ENCODE measurements around the gene FA2H. TPM values are rescaled to one million over a fixed set of nuclear protein-coding genes. Genes with fewer than 3 reads are reported as not detected.

FA2H gene
- polyA plus RNA-seq, 3 donors: not detected

- no peaks in the 10 kb centered on the region for H3K27me3 ChIP-seq (ENCODE audit: control insufficient read depth in 2 of 2, insufficient read depth in 2 of 2, low read length in 2 of 2)
- intact Hi-C loops (cut with micrococcal nuclease): no loop called here
- TF ChIP-seq CTCF (IDR thresholded peaks at IDR 0.05): no peak
- H4K20me1 ChIP-seq (ENCODE audit: insufficient read depth, low read length): no peaks in the 10 kb centered on the region
- no peak overlapping the region for H3K4me2 ChIP-seq (replicated peaks; ENCODE audit: extremely low read depth, low read length, poor library complexity, severe bottlenecking)
- 88% methylated on average over 28 of the region's 32 CpGs for WGBS (ENCODE audit: insufficient coverage)
- no peak overlapping the region for H3K4me3 ChIP-seq (replicated peaks in 1 of 3; ENCODE audit: low read depth in 2 of 3, low read length in 3 of 3)
- H3K27me3 Mint-ChIP-seq (ENCODE audit: low read depth in 3 of 3): peaks cover 0 to 6% (median 0%) of the 10 kb centered on the region in 3 donors
- H3K36me3 Mint-ChIP-seq: no peaks in the 10 kb centered on the region
- H3K9me3 Mint-ChIP-seq: no peaks in the 10 kb centered on the region
- no peak overlapping the region for H3K9ac ChIP-seq (ENCODE audit: insufficient read depth, low read length, poor library complexity, severe bottlenecking)
- H3K4me3 Mint-ChIP-seq: no peak overlapping the region
- no peaks in the 10 kb centered on the region for H3K79me2 ChIP-seq (ENCODE audit: insufficient read depth, low read length)
- no peaks in the 10 kb centered on the region for H3K4me1 Mint-ChIP-seq
- DNase-seq: no peak
- no peaks in the 10 kb centered on the region for H3K4me1 ChIP-seq (ENCODE audit: control insufficient read depth in 1 of 2, insufficient read depth in 2 of 2, low read length in 2 of 2)
- H3K36me3 ChIP-seq (replicated peaks in 1 of 2; ENCODE audit: control insufficient read depth in 1 of 2, insufficient read depth in 2 of 2, low read length in 2 of 2): no peaks in the 10 kb centered on the region
- H3K9me3 ChIP-seq (replicated peaks in 1 of 2; ENCODE audit: control insufficient read depth in 1 of 2, insufficient read depth in 1 of 2, low read length in 2 of 2): no peaks in the 10 kb centered on the region
- H3K27ac Mint-ChIP-seq: no peak overlapping the region
- no peak overlapping the region for H3K27ac ChIP-seq (ENCODE audit: low read depth in 1 of 2, low read length in 2 of 2)
- H2AFZ ChIP-seq (ENCODE audit: insufficient read depth, low read depth, low read length, poor library complexity, severe bottlenecking): no peak overlapping the region
Observed at GRCh38 chr16:74747716-74748615, 26.7 kb downstream of the FA2H start.

GRCh38 chr16:74745926-74746325 lies 28.7 kb downstream of the FA2H start:
- Mint-ChIP-seq H3K36me3 (no peaks in the 10 kb centered on the region), H3K4me1 (peaks cover 5% of the 10 kb centered on the region), H3K9me3 (no peaks in the 10 kb centered on the region), H3K27ac (no peak overlapping the region), H3K4me3 (no peak overlapping the region), H3K27me3 (ENCODE audit: low read depth in 3 of 3) (peaks cover 0 to 8% (median 0%) of the 10 kb centered on the region in 3 donors)
- Histone ChIP-seq H3K79me2 (ENCODE audit: insufficient read depth, low read length) (no peaks in the 10 kb centered on the region), H3K36me3 (replicated peaks in 1 of 2; ENCODE audit: control insufficient read depth in 1 of 2, insufficient read depth in 2 of 2, low read length in 2 of 2) (no peaks in the 10 kb centered on the region), H3K4me3 (replicated peaks in 1 of 3; ENCODE audit: low read depth in 2 of 3, low read length in 3 of 3) (no peak overlapping the region), H3K4me2 (replicated peaks; ENCODE audit: extremely low read depth, low read length, poor library complexity, severe bottlenecking) (no peak overlapping the region), H4K20me1 (ENCODE audit: insufficient read depth, low read length) (no peaks in the 10 kb centered on the region), H3K27ac (ENCODE audit: low read depth in 1 of 2, low read length in 2 of 2) (no peak overlapping the region), H3K27me3 (ENCODE audit: control insufficient read depth in 2 of 2, insufficient read depth in 2 of 2, low read length in 2 of 2) (no peaks in the 10 kb centered on the region), H3K4me1 (ENCODE audit: control insufficient read depth in 1 of 2, insufficient read depth in 2 of 2, low read length in 2 of 2) (no peaks in the 10 kb centered on the region), H2AFZ (ENCODE audit: insufficient read depth, low read depth, low read length, poor library complexity, severe bottlenecking) (no peak overlapping the region), H3K9ac (ENCODE audit: insufficient read depth, low read length, poor library complexity, severe bottlenecking) (no peak overlapping the region), H3K9me3 (replicated peaks in 1 of 2; ENCODE audit: control insufficient read depth in 1 of 2, insufficient read depth in 1 of 2, low read length in 2 of 2) (no peaks in the 10 kb centered on the region)
- no peak for TF ChIP-seq CTCF (IDR thresholded peaks at IDR 0.05)
- no peak for DNase-seq
- intact Hi-C loops (cut with micrococcal nuclease): no loop called here
- WGBS (ENCODE audit: insufficient coverage): 80% methylated on average over 6 of the region's 7 CpGs
